Measurements from ENCODE around the gene NDUFS8.
"Not testable (repeated sequence)": the region's sequence is repeated elsewhere in the genome, so short reads cannot be mapped to it uniquely, and the experiment has no call there.

Gene NDUFS8

GRCh38 chr11:67994387-67994786 is 36.1 kb upstream of the NDUFS8 start:
- not testable (repeated sequence) for H2BK120ac ChIP-seq (ENCODE audit: low read depth, low read length); H3K14ac ChIP-seq (ENCODE audit: low read length in 2 of 2); H2AFZ ChIP-seq (ENCODE audit: low read depth, low read length); H3K4me1 ChIP-seq (ENCODE audit: control insufficient read depth, insufficient read depth, low read depth, low read length); H2BK12ac ChIP-seq (ENCODE audit: low read length in 2 of 2); H3K18ac ChIP-seq (ENCODE audit: low read depth in 1 of 2, low read length in 2 of 2); H4K91ac ChIP-seq (ENCODE audit: low read length); H3K27me3 ChIP-seq (ENCODE audit: control insufficient read depth in 1 of 2, insufficient read depth in 1 of 2, low read length in 2 of 2); H3K4ac ChIP-seq (ENCODE audit: low read depth in 1 of 2, low read length in 2 of 2); H3K79me1 ChIP-seq (replicated peaks; ENCODE audit: low read length, poor library complexity, severe bottlenecking); H3K9ac ChIP-seq (ENCODE audit: low read length); H3K4me2 ChIP-seq (ENCODE audit: low read length, poor library complexity, severe bottlenecking); H3K4me3 ChIP-seq (ENCODE audit: insufficient read depth in 1 of 2, low read depth in 1 of 2, low read length in 2 of 2); H3K23ac ChIP-seq (ENCODE audit: low read length in 2 of 2); H4K8ac ChIP-seq (ENCODE audit: low read length); DNase-seq; H2BK15ac ChIP-seq (ENCODE audit: low read depth, poor library complexity, severe bottlenecking); H3K27ac ChIP-seq (ENCODE audit: low read length, poor library complexity, severe bottlenecking); H2BK5ac ChIP-seq (ENCODE audit: low read depth, low read length, poor library complexity, severe bottlenecking); H2AK5ac ChIP-seq (ENCODE audit: low read length, severe bottlenecking); H3K9me3 ChIP-seq (ENCODE audit: control insufficient read depth, low read length)
- peaks cover 0 to 25% of the 10 kb centered on the region in 2 experiments for H3K36me3 ChIP-seq (ENCODE audit: control insufficient read depth in 1 of 2, insufficient read depth in 2 of 2, low read depth in 1 of 2, low read length in 2 of 2)
- WGBS: 91% methylated on average over 5 of the region's 5 CpGs

GRCh38 chr11:67995129-67995528 is 35.4 kb upstream of the NDUFS8 start:
- not testable (repeated sequence) for H3K27me3 ChIP-seq (ENCODE audit: control insufficient read depth in 1 of 2, insufficient read depth in 1 of 2, low read length in 2 of 2); H2BK5ac ChIP-seq (ENCODE audit: low read depth, low read length, poor library complexity, severe bottlenecking); H3K4ac ChIP-seq (ENCODE audit: low read depth in 1 of 2, low read length in 2 of 2); H2BK120ac ChIP-seq (ENCODE audit: low read depth, low read length); H3K9ac ChIP-seq (ENCODE audit: low read length); H4K8ac ChIP-seq (ENCODE audit: low read length); H3K4me2 ChIP-seq (ENCODE audit: low read length, poor library complexity, severe bottlenecking); H3K18ac ChIP-seq (ENCODE audit: low read depth in 1 of 2, low read length in 2 of 2); H3K4me1 ChIP-seq (ENCODE audit: control insufficient read depth, insufficient read depth, low read depth, low read length); H4K91ac ChIP-seq (ENCODE audit: low read length); H2BK12ac ChIP-seq (ENCODE audit: low read length in 2 of 2); H3K14ac ChIP-seq (ENCODE audit: low read length in 2 of 2); H3K23ac ChIP-seq (ENCODE audit: low read length in 2 of 2); H3K79me1 ChIP-seq (replicated peaks; ENCODE audit: low read length, poor library complexity, severe bottlenecking); DNase-seq; H3K27ac ChIP-seq (ENCODE audit: low read length, poor library complexity, severe bottlenecking); H2AK5ac ChIP-seq (ENCODE audit: low read length, severe bottlenecking); H2BK15ac ChIP-seq (ENCODE audit: low read depth, poor library complexity, severe bottlenecking); H2AFZ ChIP-seq (ENCODE audit: low read depth, low read length); H3K4me3 ChIP-seq (ENCODE audit: insufficient read depth in 1 of 2, low read depth in 1 of 2, low read length in 2 of 2); H3K9me3 ChIP-seq (ENCODE audit: control insufficient read depth, low read length)
- WGBS: 93% methylated on average over 3 of the region's 3 CpGs
- H3K36me3 ChIP-seq (ENCODE audit: control insufficient read depth in 1 of 2, insufficient read depth in 2 of 2, low read depth in 1 of 2, low read length in 2 of 2): peaks cover 0 to 30% of the 10 kb centered on the region in 2 experiments

GRCh38 chr11:67995579-67995978 is 34.9 kb upstream of the NDUFS8 start:
- not testable (repeated sequence) for H3K9me3 ChIP-seq (ENCODE audit: control insufficient read depth, low read length); H2AFZ ChIP-seq (ENCODE audit: low read depth, low read length); DNase-seq; H3K4me3 ChIP-seq (ENCODE audit: insufficient read depth in 1 of 2, low read depth in 1 of 2, low read length in 2 of 2); H3K4ac ChIP-seq (ENCODE audit: low read depth in 1 of 2, low read length in 2 of 2); H2AK5ac ChIP-seq (ENCODE audit: low read length, severe bottlenecking); H3K14ac ChIP-seq (ENCODE audit: low read length in 2 of 2); H4K91ac ChIP-seq (ENCODE audit: low read length); H3K79me1 ChIP-seq (replicated peaks; ENCODE audit: low read length, poor library complexity, severe bottlenecking); H2BK5ac ChIP-seq (ENCODE audit: low read depth, low read length, poor library complexity, severe bottlenecking); H3K23ac ChIP-seq (ENCODE audit: low read length in 2 of 2); H3K27me3 ChIP-seq (ENCODE audit: control insufficient read depth in 1 of 2, insufficient read depth in 1 of 2, low read length in 2 of 2); H3K4me1 ChIP-seq (ENCODE audit: control insufficient read depth, insufficient read depth, low read depth, low read length); H3K4me2 ChIP-seq (ENCODE audit: low read length, poor library complexity, severe bottlenecking); H4K8ac ChIP-seq (ENCODE audit: low read length); H3K18ac ChIP-seq (ENCODE audit: low read depth in 1 of 2, low read length in 2 of 2); H2BK120ac ChIP-seq (ENCODE audit: low read depth, low read length); H2BK12ac ChIP-seq (ENCODE audit: low read length in 2 of 2); H3K9ac ChIP-seq (ENCODE audit: low read length); H3K27ac ChIP-seq (ENCODE audit: low read length, poor library complexity, severe bottlenecking); H2BK15ac ChIP-seq (ENCODE audit: low read depth, poor library complexity, severe bottlenecking)
- H3K36me3 ChIP-seq (ENCODE audit: control insufficient read depth in 1 of 2, insufficient read depth in 2 of 2, low read depth in 1 of 2, low read length in 2 of 2): peaks cover 0 to 30% of the 10 kb centered on the region in 2 experiments
- WGBS: 94% methylated on average over 7 of the region's 14 CpGs

DNA sequence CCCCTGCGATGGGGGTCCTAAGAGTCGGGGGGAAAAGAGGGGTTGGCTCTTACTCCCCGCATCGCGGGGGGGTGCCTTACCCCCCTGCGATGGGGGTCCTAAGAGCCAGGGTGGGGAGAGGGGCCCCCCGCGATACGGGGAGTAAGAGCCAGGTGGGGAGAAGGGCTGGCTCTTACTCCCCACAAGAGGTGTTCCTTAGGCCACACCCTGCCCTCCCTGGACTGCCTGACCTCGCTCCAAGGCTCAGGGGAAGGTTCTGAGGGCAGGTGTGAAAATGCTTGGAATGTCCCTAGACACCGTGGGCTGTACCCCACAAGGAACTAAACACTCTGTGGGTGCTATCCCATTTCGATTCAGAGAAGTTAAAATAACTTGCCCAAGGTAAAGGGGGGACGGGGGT is 34.4 kb upstream of the NDUFS8 start:
- Histone ChIP-seq H3K27ac (ENCODE audit: low read length, poor library complexity, severe bottlenecking) (no peak overlapping the region), H3K18ac (ENCODE audit: low read depth in 1 of 2, low read length in 2 of 2) (no peak overlapping the region), H2BK12ac (ENCODE audit: low read length in 2 of 2) (no peak overlapping the region), H3K4me3 (ENCODE audit: insufficient read depth in 1 of 2, low read depth in 1 of 2, low read length in 2 of 2) (no peak overlapping the region), H3K14ac (ENCODE audit: low read length in 2 of 2) (no peak overlapping the region), H3K79me1 (replicated peaks; ENCODE audit: low read length, poor library complexity, severe bottlenecking) (no peaks in the 10 kb centered on the region), H3K4me2 (ENCODE audit: low read length, poor library complexity, severe bottlenecking) (no peak overlapping the region), H3K4ac (ENCODE audit: low read depth in 1 of 2, low read length in 2 of 2) (no peak overlapping the region), H4K91ac (ENCODE audit: low read length) (no peak overlapping the region), H2BK120ac (ENCODE audit: low read depth, low read length) (no peak overlapping the region), H3K27me3 (ENCODE audit: control insufficient read depth in 1 of 2, insufficient read depth in 1 of 2, low read length in 2 of 2) (peaks cover 0 to under 1% of the 10 kb centered on the region in 2 experiments), H3K4me1 (ENCODE audit: control insufficient read depth, insufficient read depth, low read depth, low read length) (peaks cover 2% of the 10 kb centered on the region), H3K9ac (ENCODE audit: low read length) (no peak overlapping the region), H2BK15ac (ENCODE audit: low read depth, poor library complexity, severe bottlenecking) (no peak overlapping the region), H3K9me3 (ENCODE audit: control insufficient read depth, low read length) (no peaks in the 10 kb centered on the region), H2AK5ac (ENCODE audit: low read length, severe bottlenecking) (no peak overlapping the region), H3K23ac (ENCODE audit: low read length in 2 of 2) (no peak overlapping the region), H3K36me3 (ENCODE audit: control insufficient read depth in 1 of 2, insufficient read depth in 2 of 2, low read depth in 1 of 2, low read length in 2 of 2) (peaks cover 0 to 30% of the 10 kb centered on the region in 2 experiments), H4K8ac (ENCODE audit: low read length) (no peak overlapping the region), H2BK5ac (ENCODE audit: low read depth, low read length, poor library complexity, severe bottlenecking) (no peak overlapping the region), H2AFZ (ENCODE audit: low read depth, low read length) (no peak overlapping the region)
- no peak for DNase-seq
- 97% methylated on average over 7 of the region's 13 CpGs for WGBS

Data from mesenchymal stem cell (in vitro differentiated cells and primary cell).